GM12878 (cell line): ENCODE results near the gene BOD1L1.

Source experiments
- CTCF ChIP-seq, 3 experiments: IDR thresholded peaks in 2 of 3; conservative IDR thresholded peaks in 1 of 3; 2 replicates each; pipeline ENCODE4 v1.5.1; 2011; ENCODE audit warnings: low read depth in 3 of 3, low read length in 3 of 3, mild to moderate bottlenecking in 3 of 3, control low read depth in 2 of 3, moderate library complexity in 2 of 3, inconsistent platforms in 1 of 3, mixed read lengths in 1 of 3; ENCODE audit not compliant: control insufficient read depth in 2 of 3, insufficient read depth in 1 of 3; ENCODE audit errors: extremely low read depth in 1 of 3
- HDAC6 ChIP-seq: fragments of 200-600 bp; sonication (generic); IDR thresholded peaks from one replicate; pipeline ENCODE4 v1.8.0; 2017; ENCODE audit warnings: antibody characterized with exemption; ENCODE audit not compliant: unreplicated experiment
- JUND ChIP-seq: IDR thresholded peaks from 2 replicates; pipeline ENCODE4 v1.6.1; 2012; ENCODE audit warnings: low read depth, mild to moderate bottlenecking, low read length, improper control_type of control experiment, moderate library complexity
- MAX ChIP-seq: IDR thresholded peaks from 2 replicates; pipeline ENCODE4 v1.6.1; 2012; ENCODE audit warnings: low read depth, low read length, improper control_type of control experiment
- MXI1 ChIP-seq: fragments of 150-350 bp; IDR thresholded peaks from 2 replicates; pipeline ENCODE4 v1.6.1; 2011; ENCODE audit warnings: low read depth, mild to moderate bottlenecking, inconsistent platforms, low read length, improper control_type of control experiment
- MYC ChIP-seq: IDR thresholded peaks from 2 replicates; pipeline ENCODE4 v1.6.1; 2011; ENCODE audit warnings: mild to moderate bottlenecking, low read length, moderate library complexity, inconsistent platforms; ENCODE audit not compliant: insufficient read depth, insufficient replicate concordance, insufficient read length, severe bottlenecking
- POLR2A ChIP-seq: IDR thresholded peaks from 2 replicates; pipeline ENCODE4 v1.6.1; 2011; ENCODE audit warnings: low read depth, mild to moderate bottlenecking, low read length
- RCOR1 ChIP-seq: conservative IDR thresholded peaks from 2 replicates; pipeline ENCODE4 v1.6.1; 2012; ENCODE audit warnings: low read depth, low read length, improper control_type of control experiment
- SPI1 ChIP-seq: IDR thresholded peaks from 2 replicates; pipeline ENCODE4 v1.6.1; 2011; ENCODE audit warnings: low read depth, mild to moderate bottlenecking, low read length, moderate library complexity, borderline replicate concordance; ENCODE audit not compliant: insufficient read depth
- ZNF274 ChIP-seq: IDR thresholded peaks from one replicate; pipeline ENCODE4 v1.8.0; 2011; ENCODE audit not compliant: insufficient read length, insufficient read depth
- ZNF592 ChIP-seq: fragments of 450-650 bp; IDR thresholded peaks from 2 replicates; pipeline ENCODE4 v1.6.1; 2017; ENCODE audit warnings: mild to moderate bottlenecking, moderate library complexity

- TF ChIP-seq CTCF (IDR thresholded peaks at IDR 0.05 in 2 of 3, conservative IDR thresholded peaks at IDR 0.05 in 1 of 3; ENCODE audit: control insufficient read depth in 2 of 3, extremely low read depth in 1 of 3, insufficient read depth in 1 of 3, low read depth in 3 of 3, low read length in 3 of 3) (no peak), RCOR1 (no peak), MXI1 (no peak), ZNF274 (no peak), MYC (no peak), HDAC6 (no peak), SPI1 (no peak), JUND (no peak), MAX (no peak), POLR2A (no peak), ZNF592 (no peak)
These were observed 15.0 kb downstream of the BOD1L1 start for GRCh38 chr4:13612569-13612968.
